GM03348 (cell line): Measurements from ENCODE around the gene RFC2.
A peak's percentile ranks its signal among the peaks of the same experiment; 100 is the strongest.
"Not testable (repeated sequence)": the region's sequence is repeated elsewhere in the genome, so short reads cannot be mapped to it uniquely, and the experiment has no call there.

ENCODE experiments used
- DNase-seq: peaks from one replicate; pipeline ENCODE4 v3.0.0; 2012; ENCODE audit warnings: low spot score

Gene RFC2

DNA sequence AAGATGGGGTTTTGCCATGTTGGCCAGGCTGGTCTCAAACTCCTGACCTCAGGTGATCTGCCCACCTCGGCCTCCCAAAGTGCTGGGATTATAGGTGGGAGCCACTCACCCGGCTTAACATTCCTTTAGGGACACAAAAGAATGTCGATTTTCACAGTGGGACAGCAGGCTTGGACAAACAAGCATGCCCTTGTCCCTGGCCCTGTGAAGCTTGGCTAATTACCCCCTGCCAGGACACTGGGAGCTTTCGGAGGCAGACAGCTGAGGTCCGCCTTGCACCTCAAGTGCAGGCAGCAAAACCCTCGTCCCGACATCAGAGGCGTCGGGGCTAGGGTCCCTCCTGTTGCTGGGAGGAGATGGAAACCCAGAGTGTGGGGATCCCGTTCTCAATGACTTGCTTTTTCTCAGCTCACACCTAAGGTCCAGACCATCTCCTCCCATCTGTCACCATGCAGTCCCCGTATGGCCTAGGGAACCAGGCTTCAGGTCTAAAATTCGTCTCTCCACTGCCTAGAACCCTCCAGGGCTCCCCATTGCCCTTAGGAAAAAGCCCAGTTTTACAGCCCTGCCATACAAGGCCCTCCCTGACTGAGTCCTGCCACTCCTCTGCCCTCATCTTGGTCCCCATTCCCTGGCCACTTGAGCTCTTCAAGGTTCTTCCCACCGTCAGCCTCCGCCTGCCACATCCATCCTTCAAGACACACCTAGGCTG is 28.7 kb upstream of the RFC2 start:
- DNase-seq, result no peak

DNA sequence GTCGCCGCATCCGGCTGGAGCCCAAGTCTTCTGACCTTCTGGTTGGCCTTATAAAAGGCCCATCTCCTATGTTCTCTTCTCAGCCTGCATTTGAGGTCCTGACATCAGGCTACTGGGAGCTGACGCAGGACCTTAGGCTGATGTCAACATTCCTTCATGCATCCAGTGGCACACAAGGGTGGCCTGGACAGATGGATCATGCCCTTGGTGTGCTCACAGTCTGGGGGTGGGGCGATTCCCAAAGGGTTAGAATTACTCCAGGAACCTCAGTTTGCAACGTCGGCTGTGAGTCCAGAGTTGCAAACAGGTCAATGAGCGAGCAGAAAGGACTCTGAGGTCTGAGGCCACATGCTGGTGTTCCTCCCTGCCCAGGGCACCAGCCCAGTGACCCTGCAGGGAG is 26.8 kb upstream of the RFC2 start:
- DNase-seq, result no peak

GRCh38 chr7:74277636-74278035 is 23.4 kb upstream of the RFC2 start:
- DNase-seq, result no peak

DNA sequence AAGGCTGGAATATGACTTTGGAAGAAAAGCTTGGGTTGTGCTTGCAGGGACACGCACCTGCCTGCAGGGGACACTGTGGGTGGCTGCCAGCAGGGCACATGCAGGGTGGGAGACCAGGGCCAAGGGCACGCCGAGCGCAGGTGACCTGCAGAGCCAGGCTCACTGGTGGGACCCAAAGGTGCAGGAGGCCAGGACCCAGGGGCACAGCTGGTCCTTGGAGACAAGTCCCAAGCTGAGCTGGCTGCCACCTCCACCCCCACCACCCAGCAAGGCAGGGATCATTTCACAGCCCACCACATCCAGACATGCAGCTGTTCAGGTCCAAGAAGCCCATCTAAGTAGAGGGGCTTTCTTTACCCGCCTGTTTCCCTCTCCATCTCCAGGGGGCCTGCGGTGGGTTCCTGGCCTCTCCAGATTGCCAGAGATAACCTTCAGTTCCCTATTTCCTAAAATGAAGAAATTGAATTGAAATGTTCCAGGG is 21.2 kb upstream of the RFC2 start:
- no peak for DNase-seq

- peak; percentile 93 for DNase-seq
These were observed 18.3 kb upstream of the RFC2 start for GRCh38 chr7:74272305-74273038.

DNA sequence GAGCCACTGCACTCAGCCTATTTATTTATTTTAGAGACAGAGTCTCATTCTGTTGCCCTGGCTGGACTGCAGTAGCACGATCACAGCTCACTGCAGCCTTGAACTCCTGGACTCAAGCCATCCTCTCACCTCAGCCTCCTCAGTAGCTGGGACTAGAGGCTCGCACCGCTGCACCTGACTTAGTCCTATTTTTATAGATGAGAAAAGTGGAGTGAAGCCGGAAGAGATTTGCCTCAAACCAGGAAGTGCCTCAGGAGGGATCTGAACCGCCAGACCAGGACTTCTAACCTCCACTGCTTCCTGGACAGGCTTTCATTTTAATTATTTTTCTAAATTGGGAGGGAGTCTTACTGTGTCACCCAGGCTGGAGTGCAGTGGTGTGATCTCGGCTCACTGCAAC is 17.5 kb upstream of the RFC2 start:
- no peak for DNase-seq

GRCh38 chr7:74269757-74270277 is 15.6 kb upstream of the RFC2 start:
- peak; percentile 73 for DNase-seq

GRCh38 chr7:74267756-74268565 is 13.8 kb upstream of the RFC2 start:
- DNase-seq, result no peak

DNA sequence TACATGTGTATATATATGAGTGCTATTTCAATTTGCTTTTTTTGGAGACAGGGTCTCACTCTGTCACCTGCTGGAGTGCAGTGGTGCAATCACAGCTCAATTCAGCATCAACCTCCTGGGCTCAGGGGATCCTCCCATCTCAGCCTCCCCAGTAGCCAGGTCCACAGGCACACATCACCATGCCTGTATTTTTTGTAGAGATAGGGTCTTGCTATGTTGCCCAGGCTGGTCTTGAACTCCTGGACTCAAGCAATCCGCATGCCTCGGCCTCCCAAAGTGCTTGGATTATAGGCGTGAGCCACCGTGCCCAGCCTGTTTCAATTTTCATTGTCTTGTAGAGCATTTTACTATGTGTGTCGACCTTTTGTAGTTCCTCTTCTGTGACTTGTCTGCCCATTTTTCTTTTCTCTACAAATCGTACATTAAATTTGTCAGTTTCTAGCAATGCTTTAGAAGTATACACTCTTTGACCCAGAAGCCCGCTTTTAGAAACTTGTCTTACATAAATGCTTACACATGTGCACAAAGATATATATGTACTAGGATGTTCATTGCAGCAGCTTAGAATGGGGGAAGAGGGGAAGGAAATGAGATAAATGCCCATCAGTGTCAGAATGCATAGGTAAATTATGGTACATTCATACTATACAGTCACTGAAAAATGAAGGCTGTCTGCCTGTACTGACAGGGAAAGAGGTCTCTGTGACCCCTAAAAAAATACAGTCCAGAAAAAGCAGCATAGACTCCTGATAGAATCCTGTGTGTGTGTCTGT is 12.2 kb upstream of the RFC2 start:
- no peak for DNase-seq

- no peak for DNase-seq
These were observed 9.4 kb upstream of the RFC2 start for GRCh38 chr7:74263399-74264120.

DNA sequence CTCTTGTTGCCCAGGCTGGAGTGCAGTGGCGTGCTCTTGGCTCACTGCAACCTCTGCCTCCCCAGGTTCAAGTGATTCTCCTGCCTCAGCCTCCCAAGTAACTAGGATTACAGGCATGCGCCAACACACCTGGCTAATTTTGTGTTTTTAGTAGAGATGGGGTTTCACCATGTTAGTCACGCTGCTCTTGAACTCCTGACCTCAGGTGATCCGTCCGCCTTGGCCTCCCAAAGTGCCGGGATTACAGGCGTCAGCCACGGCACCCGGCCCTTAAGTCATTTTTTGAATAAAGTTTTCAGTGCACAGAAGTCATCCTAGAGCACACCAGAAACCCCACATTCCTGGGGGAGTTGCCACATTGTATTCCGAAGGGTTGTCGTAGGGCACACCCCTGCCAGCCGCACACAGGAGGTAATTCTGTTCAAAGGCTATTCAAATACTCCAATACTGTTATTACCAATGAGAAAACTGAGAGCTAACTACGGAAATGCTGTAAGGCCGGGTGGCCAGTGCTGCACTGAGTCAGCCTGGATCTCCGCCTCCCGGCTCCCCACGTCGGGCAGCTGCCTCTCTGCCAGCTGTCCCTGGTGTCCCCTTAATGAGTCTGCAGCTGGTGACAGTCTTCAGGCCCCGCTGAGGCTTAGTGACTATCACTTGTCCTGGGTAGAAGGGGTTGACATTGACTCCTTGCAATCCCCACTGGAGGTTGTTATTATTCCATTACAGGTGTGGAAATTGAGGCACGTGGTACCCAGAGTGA is 8.6 kb upstream of the RFC2 start:
- no peak for DNase-seq

DNA sequence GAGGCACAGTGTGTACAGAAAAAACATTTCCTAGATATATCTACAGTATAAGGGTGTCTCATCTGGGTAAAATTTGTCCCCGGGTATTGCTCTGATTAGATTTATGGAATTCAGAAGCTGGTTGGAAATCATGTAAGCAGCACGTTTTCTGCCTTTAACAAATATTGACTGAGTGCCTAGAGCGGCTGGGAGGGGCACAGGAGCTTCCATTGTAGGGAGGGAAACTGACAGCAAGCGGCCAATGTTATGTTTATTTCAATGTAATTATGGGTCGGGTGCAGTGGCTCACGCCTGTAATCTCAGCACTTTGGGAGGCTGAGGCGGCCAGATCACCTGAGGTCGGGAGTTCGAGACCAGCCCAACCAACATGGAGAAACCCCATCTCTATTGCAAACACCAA is 4.4 kb upstream of the RFC2 start:
- no peak for DNase-seq

- DNase-seq, result peak; percentile 77
These were observed 2.6 kb upstream of the RFC2 start for GRCh38 chr7:74256491-74257408.

DNA sequence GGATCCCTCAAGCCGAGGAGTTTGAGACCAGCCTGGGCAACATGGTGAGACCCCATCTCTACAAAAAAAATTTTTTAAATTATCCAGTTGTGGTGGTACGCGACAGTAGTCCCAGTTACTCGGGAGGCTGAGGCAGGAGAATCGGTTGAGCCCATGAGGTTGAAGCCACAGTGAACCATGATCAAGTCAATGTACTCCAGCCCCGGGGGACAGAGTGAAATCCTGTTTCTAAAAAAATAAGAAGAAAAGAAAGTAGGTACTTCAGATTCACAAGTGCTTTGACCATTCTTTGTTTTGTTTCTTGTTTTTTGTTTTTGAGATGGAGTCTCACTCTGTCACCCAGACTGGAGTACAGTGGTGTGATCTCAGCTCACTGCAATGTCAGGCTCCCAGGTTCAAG is 1.3 kb upstream of the RFC2 start:
- DNase-seq, result not testable (repeated sequence)

- DNase-seq, result no peak
These were observed 720 bp upstream of the RFC2 start for GRCh38 chr7:74254858-74255379.

DNA sequence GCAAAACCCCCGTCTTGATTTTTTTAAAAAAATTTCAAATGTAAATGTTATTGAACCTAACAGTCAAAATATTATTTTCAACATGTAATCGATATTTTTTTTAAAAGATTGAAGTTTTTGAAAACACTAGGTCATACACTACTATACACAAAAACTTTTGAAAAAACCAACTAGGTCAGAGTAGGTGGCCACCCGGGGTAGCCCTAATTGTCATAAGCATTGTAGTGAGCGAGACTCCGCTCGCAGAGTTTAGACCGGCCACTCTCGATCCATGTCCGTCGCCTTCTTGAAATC is 417 bp downstream of the RFC2 start:
- DNase-seq, result peak; percentile 39

GRCh38 chr7:74253331-74253730 is 868 bp downstream of the RFC2 start:
- DNase-seq, result no peak

- no peak for DNase-seq
These were observed 1.3 kb downstream of the RFC2 start for GRCh38 chr7:74252893-74253292.

DNA sequence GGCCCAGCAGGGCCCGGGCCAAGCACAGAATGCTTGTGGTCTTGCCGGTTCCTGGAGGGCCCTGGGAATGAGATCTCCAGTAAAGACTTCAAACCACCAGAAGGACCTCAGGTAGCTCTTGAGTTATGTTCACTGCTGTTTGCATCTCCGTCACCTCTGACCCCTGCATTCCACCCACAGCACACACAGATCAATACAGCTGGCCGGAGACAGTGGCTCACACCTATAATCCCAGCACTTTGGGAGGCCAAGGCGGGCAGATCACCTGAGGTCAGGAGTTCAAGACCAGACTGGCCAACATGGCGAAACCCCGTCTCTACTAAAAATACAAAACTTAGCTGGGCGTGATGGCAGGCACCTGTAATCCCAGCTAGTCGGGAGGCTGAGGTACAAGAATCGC is 5.1 kb downstream of the RFC2 start:
- not testable (repeated sequence) for DNase-seq
